HepG2 (cell line): ENCODE measurements around the gene DNAJC1. TPM values are rescaled to one million over a fixed set of nuclear protein-coding genes. Genes with fewer than 3 reads are reported as not detected.

Experiments used
- ATAC-seq: fragments of 200-7000 bp; cut with Tn5 transposase; 3 replicates; pipeline ENCODE4 v1.9.1; 2020; ENCODE audit warnings: mild to moderate bottlenecking, moderate library complexity
- BruUV-seq: library from RNA; stranded (reverse); fragments of 400-500 nt; replicated peaks from 2 replicates; lab custom pipeline; 2021; lab: Mats Ljungman, UMichigan
- CTCF ChIA-PET: fragments of 300-600 bp; formaldehyde crosslinking; extraction: SDS; loops from one replicate; lab custom pipeline; 2021; ENCODE audit warnings: low total read pairs, inconsistent platforms, low intra/inter-chr PET ratio; lab: Yijun Ruan, JAX
- POLR2A ChIA-PET: fragments of 350-600 bp; sonication (Branson Sonifier 250); formaldehyde crosslinking; loops from one replicate; lab custom pipeline; 2020; ENCODE audit warnings: antibody characterized with exemption, inconsistent platforms; lab: Yijun Ruan, JAX
- DNase-seq: peaks from one replicate; pipeline ENCODE4 v3.0.0-alpha.2; 2015; ENCODE audit warnings: low spot score
- FAIRE-seq: peaks from 3 replicates; lab custom pipeline; 2011; peaks lifted over from hg19 to GRCh38; lab: Jason Lieb, UNC
- H2AFZ ChIP-seq: one replicate; pipeline ENCODE4 v1.6.1; 2011; ENCODE audit warnings: low read length, inconsistent platforms
- H3K27ac ChIP-seq: fragments of 300-600 bp; 3 replicates; pipeline ENCODE4 v1.8.0; 2011; ENCODE audit warnings: mixed run types, mild to moderate bottlenecking, mixed read lengths, low read length, inconsistent platforms; ENCODE audit not compliant: insufficient read depth; ENCODE audit errors: extremely low read length
- H3K27me3 ChIP-seq, 2 experiments: fragments of 200-600 bp in 1 of 2; 2 replicates in 1 of 2; 3 replicates in 1 of 2; pipeline versions ENCODE4 v1.6.0 to v1.8.0; 2011; ENCODE audit warnings: low read length in 2 of 2, mild to moderate bottlenecking in 2 of 2, moderate library complexity in 2 of 2, inconsistent platforms in 1 of 2; ENCODE audit not compliant: insufficient read depth in 2 of 2, control insufficient read depth in 1 of 2
- H3K36me3 ChIP-seq, 2 experiments: fragments of 200-600 bp in 1 of 2; replicated peaks in 1 of 2; 2 replicates in 1 of 2; 3 replicates in 1 of 2; pipeline versions ENCODE4 v1.5.1 to v1.8.0; 2011; ENCODE audit warnings: low read length in 2 of 2, inconsistent platforms in 1 of 2; ENCODE audit not compliant: insufficient read depth in 2 of 2, control insufficient read depth in 1 of 2
- H3K4me1 ChIP-seq: 2 replicates; pipeline ENCODE4 v1.5.1; 2012; ENCODE audit warnings: low read length, inconsistent platforms; ENCODE audit not compliant: insufficient read depth
- H3K4me2 ChIP-seq: 2 replicates; pipeline ENCODE4 v1.6.0; 2011; ENCODE audit warnings: low read depth, low read length, inconsistent platforms
- H3K4me3 ChIP-seq, 3 experiments: fragments of 200-600 bp in 1 of 3; sonication (generic), shearing (Covaris generic) in 1 of 3; replicated peaks in 1 of 3; 2 replicates each; pipeline ENCODE4 v1.5.1; 2011 to 2016; ENCODE audit warnings: low read length in 3 of 3, inconsistent platforms in 2 of 3, low read depth in 2 of 3, mild to moderate bottlenecking in 2 of 3, control low read depth in 1 of 3, mixed read lengths in 1 of 3; ENCODE audit not compliant: insufficient read depth in 1 of 3
- H3K79me2 ChIP-seq: one replicate; pipeline ENCODE4 v1.6.1; 2011; ENCODE audit warnings: low read length, inconsistent platforms; ENCODE audit not compliant: insufficient read depth
- H3K9ac ChIP-seq: 2 replicates; pipeline ENCODE4 v1.6.0; 2011; ENCODE audit warnings: mild to moderate bottlenecking, low read depth, low read length, inconsistent platforms; ENCODE audit not compliant: insufficient read depth
- H3K9me3 ChIP-seq: 2 replicates; pipeline ENCODE4 v1.5.1; 2012; ENCODE audit warnings: mild to moderate bottlenecking, low read length
- H4K20me1 ChIP-seq: 2 replicates; pipeline ENCODE4 v1.6.0; 2011; ENCODE audit warnings: inconsistent platforms, mild to moderate bottlenecking, low read length, moderate library complexity; ENCODE audit not compliant: insufficient read depth
- AGO2 ChIP-seq: fragments of 200-400 bp; formaldehyde crosslinking; optimal IDR thresholded peaks from 2 replicates; pipeline ENCODE3; 2017; ENCODE audit warnings: mild to moderate bottlenecking, low read depth, low read length, moderate library complexity
- CAMTA2 ChIP-seq: sonication (generic); formaldehyde crosslinking; IDR thresholded peaks from 2 replicates; pipeline ENCODE4 v1.4.0; 2020; ENCODE audit warnings: mild to moderate bottlenecking, missing genetic modification reagents, borderline replicate concordance
- ELF1 ChIP-seq: sonication (generic); formaldehyde crosslinking; IDR thresholded peaks from 2 replicates; pipeline ENCODE4 v1.4.0; 2020; ENCODE audit warnings: missing genetic modification reagents
- FOXJ3 ChIP-seq: sonication (generic); formaldehyde crosslinking; IDR thresholded peaks from 2 replicates; pipeline ENCODE4 v1.4.0; 2020; ENCODE audit warnings: missing genetic modification reagents, mild to moderate bottlenecking, borderline replicate concordance
- GPN1 ChIP-seq: sonication (generic); formaldehyde crosslinking; IDR thresholded peaks from 2 replicates; pipeline ENCODE4 v1.5.1; 2020; ENCODE audit warnings: missing genetic modification reagents, borderline replicate concordance
- KLF12 ChIP-seq: sonication (generic); formaldehyde crosslinking; IDR thresholded peaks from 2 replicates; pipeline ENCODE4 v1.4.0; 2020; ENCODE audit warnings: missing genetic modification reagents, borderline replicate concordance
- KLF15 ChIP-seq: sonication (generic); formaldehyde crosslinking; IDR thresholded peaks from 2 replicates; pipeline ENCODE4 v1.8.1; 2023; ENCODE audit warnings: borderline replicate concordance, mild to moderate bottlenecking, inconsistent platforms, missing genetic modification reagents, mixed read lengths
- NBN ChIP-seq: fragments of 450-650 bp; conservative IDR thresholded peaks from 2 replicates; pipeline ENCODE4 v1.6.1; 2017
- PITX1 ChIP-seq: sonication (generic); formaldehyde crosslinking; IDR thresholded peaks from 2 replicates; pipeline ENCODE4 v1.5.1; 2020; ENCODE audit warnings: mild to moderate bottlenecking, missing genetic modification reagents
- RAD21 ChIP-seq: fragments of 450-650 bp; formaldehyde crosslinking; IDR thresholded peaks from 2 replicates; pipeline ENCODE4 v1.5.0; 2020; ENCODE audit warnings: mild to moderate bottlenecking
- SIN3A ChIP-seq: IDR thresholded peaks from 2 replicates; pipeline ENCODE4 v1.6.1; 2011; ENCODE audit warnings: low read depth, mild to moderate bottlenecking, control low read depth, low read length, borderline replicate concordance
- SSRP1 ChIP-seq: IDR thresholded peaks from 2 replicates; pipeline ENCODE4 v1.6.1; 2016; ENCODE audit warnings: control low read depth
- ZNF326 ChIP-seq: sonication (generic); formaldehyde crosslinking; IDR thresholded peaks from 2 replicates; pipeline ENCODE4 v1.4.0; 2020; ENCODE audit warnings: missing genetic modification reagents, borderline replicate concordance
- ZNF720 ChIP-seq: sonication (generic); formaldehyde crosslinking; IDR thresholded peaks from 2 replicates; pipeline ENCODE4 v1.4.0; 2020; ENCODE audit warnings: missing genetic modification reagents
- ZNF737 ChIP-seq: sonication (generic); formaldehyde crosslinking; IDR thresholded peaks from 2 replicates; pipeline ENCODE4 v1.5.0; 2020; ENCODE audit warnings: missing genetic modification reagents, mild to moderate bottlenecking, borderline replicate concordance
- WGBS: methylation state at CpG from one replicate; pipeline ENCODE4 v1.1.6; 2017; ENCODE audit warnings: low lambda C conversion rate; 5-methylcytosine and 5-hydroxymethylcytosine counted together
- in situ Hi-C: cut with HindIII; loops from 2 replicates; pipeline ENCODE4 v1.10.0; 2017; ENCODE audit warnings: low pct_unique_long_range_greater_than_20kb; ENCODE audit not compliant: extremely low pct_ligation_motif_present
- intact Hi-C: fragments of 100-400 bp; cut with micrococcal nuclease; formaldehyde crosslinking; loops from one replicate; pipeline ENCODE4 v1.10.0; 2022; ENCODE audit not compliant: unreplicated experiment
- polyA plus RNA-seq, 8 experiments: library from polyadenylated mRNA; depleted of rRNA in 3 of 8; stranded (reverse) in 7 of 8; unstranded in 1 of 8; fragments of >200 nt; fragmentation: Illumina TruSeq in 4 of 8; extraction: Trizol in 4 of 8; gene quantifications; 2 replicates each; pipeline versions ENCODE4 v1.2.1 to v1.2.3, GENCODE V29; 2011 to 2016; ENCODE audit warnings: low read depth in 4 of 8, missing spikeins in 1 of 8, mixed read lengths in 1 of 8; ENCODE audit not compliant: insufficient read depth in 1 of 8
- total RNA-seq, 5 experiments: library from RNA; depleted of rRNA; stranded (reverse); fragments of >200 nt; fragmentation: Illumina TruSeq; extraction: Trizol; gene quantifications; 2 replicates each; pipeline ENCODE4 v1.2.3, GENCODE V29; 2016; ENCODE audit warnings: low read depth in 1 of 5
- TF ChIP-seq, protein P1 (sequence below): fragments of 450-650 bp; IDR thresholded peaks from 2 replicates; pipeline ENCODE4 v1.6.1; 2017; ENCODE audit warnings: mild to moderate bottlenecking
- TF ChIP-seq, protein P2 (sequence below): IDR thresholded peaks from 2 replicates; pipeline ENCODE4 v1.6.1; 2016
- TF ChIP-seq, protein P3 (sequence below): sonication (generic); formaldehyde crosslinking; IDR thresholded peaks from 2 replicates; pipeline ENCODE4 v1.8.0; 2022; ENCODE audit warnings: missing genetic modification reagents, low read depth, mild to moderate bottlenecking, borderline replicate concordance
- TF ChIP-seq, protein P4 (sequence below): sonication (generic); formaldehyde crosslinking; IDR thresholded peaks from 2 replicates; pipeline ENCODE4 v1.5.0; 2020; ENCODE audit warnings: mild to moderate bottlenecking, missing genetic modification reagents

DNAJC1 gene
- total and polyA plus RNA-seq, 2 of the 13 experiments (the other 11 are each of a cell fraction or from before 2014, with no cell fraction given) = 9.9 to 16.6 TPM

DNA sequence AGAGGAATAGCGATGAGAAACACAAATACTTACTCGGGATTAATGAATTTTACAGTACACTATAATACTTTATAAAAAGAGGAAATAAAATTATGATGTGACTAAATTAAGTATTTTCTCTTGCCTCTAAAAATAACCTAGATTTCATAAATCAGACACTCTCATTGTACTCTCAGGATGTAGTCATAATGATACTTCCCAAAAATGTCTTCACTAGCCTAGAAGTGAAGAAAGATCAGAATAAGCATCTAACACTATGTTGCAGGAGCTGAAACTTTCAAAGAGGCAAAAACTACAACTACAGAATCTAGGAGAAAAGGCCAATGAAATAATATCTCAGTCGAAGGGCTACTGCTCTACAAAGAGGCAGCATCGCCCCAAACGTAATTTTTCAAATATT lies 49.4 kb downstream of the DNAJC1 start:
- no TSS peak for BruUV-seq
- WGBS = 49% methylated on average over 5 of the region's 5 CpGs
- TF ChIP-seq KLF15 (CRISPR knock-in tag) (no peak), ZNF737 (CRISPR knock-in tag) (no peak), RAD21 (CRISPR knock-in tag) (no peak), CAMTA2 (CRISPR knock-in tag) (no peak), ELF1 (no peak), KLF12 (CRISPR knock-in tag) (no peak), ZNF720 (no peak), SIN3A (no peak), ZNF326 (CRISPR knock-in tag) (no peak), NBN (no peak), FOXJ3 (CRISPR knock-in tag) (no peak), AGO2 (no peak), GPN1 (CRISPR knock-in tag) (no peak), SSRP1 (no peak), PITX1 (no peak)
- TF ChIP-seq, protein P1, sequence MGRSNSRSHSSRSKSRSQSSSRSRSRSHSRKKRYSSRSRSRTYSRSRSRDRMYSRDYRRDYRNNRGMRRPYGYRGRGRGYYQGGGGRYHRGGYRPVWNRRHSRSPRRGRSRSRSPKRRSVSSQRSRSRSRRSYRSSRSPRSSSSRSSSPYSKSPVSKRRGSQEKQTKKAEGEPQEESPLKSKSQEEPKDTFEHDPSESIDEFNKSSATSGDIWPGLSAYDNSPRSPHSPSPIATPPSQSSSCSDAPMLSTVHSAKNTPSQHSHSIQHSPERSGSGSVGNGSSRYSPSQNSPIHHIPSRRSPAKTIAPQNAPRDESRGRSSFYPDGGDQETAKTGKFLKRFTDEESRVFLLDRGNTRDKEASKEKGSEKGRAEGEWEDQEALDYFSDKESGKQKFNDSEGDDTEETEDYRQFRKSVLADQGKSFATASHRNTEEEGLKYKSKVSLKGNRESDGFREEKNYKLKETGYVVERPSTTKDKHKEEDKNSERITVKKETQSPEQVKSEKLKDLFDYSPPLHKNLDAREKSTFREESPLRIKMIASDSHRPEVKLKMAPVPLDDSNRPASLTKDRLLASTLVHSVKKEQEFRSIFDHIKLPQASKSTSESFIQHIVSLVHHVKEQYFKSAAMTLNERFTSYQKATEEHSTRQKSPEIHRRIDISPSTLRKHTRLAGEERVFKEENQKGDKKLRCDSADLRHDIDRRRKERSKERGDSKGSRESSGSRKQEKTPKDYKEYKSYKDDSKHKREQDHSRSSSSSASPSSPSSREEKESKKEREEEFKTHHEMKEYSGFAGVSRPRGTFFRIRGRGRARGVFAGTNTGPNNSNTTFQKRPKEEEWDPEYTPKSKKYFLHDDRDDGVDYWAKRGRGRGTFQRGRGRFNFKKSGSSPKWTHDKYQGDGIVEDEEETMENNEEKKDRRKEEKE = no peak
- TF ChIP-seq, protein P2, sequence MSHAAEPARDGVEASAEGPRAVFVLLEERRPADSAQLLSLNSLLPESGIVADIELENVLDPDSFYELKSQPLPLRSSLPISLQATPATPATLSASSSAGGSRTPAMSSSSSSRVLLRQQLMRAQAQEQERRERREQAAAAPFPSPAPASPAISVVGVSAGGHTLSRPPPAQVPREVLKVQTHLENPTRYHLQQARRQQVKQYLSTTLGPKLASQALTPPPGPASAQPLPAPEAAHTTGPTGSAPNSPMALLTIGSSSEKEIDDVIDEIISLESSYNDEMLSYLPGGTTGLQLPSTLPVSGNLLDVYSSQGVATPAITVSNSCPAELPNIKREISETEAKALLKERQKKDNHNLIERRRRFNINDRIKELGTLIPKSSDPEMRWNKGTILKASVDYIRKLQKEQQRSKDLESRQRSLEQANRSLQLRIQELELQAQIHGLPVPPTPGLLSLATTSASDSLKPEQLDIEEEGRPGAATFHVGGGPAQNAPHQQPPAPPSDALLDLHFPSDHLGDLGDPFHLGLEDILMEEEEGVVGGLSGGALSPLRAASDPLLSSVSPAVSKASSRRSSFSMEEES = no peak
- TF ChIP-seq, protein P3, sequence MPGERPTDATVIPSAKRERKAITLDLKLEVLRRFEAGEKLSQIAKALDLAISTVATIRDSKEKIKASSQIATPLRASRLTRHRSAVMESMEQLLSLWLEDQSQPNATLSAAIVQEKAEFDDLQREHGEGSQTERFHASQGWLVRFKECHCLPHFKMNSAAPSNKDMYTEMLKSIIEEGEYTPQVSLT = no peak
- TF ChIP-seq, protein P4, sequence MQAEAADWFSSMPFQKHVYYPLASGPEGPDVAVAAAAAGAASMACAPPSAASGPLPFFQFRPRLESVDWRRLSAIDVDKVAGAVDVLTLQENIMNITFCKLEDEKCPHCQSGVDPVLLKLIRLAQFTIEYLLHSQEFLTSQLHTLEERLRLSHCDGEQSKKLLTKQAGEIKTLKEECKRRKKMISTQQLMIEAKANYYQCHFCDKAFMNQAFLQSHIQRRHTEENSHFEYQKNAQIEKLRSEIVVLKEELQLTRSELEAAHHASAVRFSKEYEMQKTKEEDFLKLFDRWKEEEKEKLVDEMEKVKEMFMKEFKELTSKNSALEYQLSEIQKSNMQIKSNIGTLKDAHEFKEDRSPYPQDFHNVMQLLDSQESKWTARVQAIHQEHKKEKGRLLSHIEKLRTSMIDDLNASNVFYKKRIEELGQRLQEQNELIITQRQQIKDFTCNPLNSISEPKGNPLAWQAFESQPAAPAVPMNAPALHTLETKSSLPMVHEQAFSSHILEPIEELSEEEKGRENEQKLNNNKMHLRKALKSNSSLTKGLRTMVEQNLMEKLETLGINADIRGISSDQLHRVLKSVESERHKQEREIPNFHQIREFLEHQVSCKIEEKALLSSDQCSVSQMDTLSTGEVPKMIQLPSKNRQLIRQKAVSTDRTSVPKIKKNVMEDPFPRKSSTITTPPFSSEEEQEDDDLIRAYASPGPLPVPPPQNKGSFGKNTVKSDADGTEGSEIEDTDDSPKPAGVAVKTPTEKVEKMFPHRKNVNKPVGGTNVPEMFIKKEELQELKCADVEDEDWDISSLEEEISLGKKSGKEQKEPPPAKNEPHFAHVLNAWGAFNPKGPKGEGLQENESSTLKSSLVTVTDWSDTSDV = no peak

More for the DNA sequence above, 49.4 kb downstream of the DNAJC1 start:
- Histone ChIP-seq H4K20me1 (no peaks in the 10 kb centered on the region), H3K4me3 (no peak overlapping the region), H3K36me3 (no peaks in the 10 kb centered on the region), H2AFZ (no peak overlapping the region), H3K9ac (no peak overlapping the region), H3K4me2 (no peak overlapping the region), H3K27ac (no peak overlapping the region), H3K27me3 (no peaks in the 10 kb centered on the region), H3K79me2 (no peaks in the 10 kb centered on the region), H3K4me1 (no peaks in the 10 kb centered on the region), H3K9me3 (no peaks in the 10 kb centered on the region)
- ATAC-seq (no peak), FAIRE-seq (no peak), DNase-seq (no peak)
- ChIA-PET CTCF (interaction anchor here (0.6 kb wide), 1 partner anchor 713 kb away, joined by 3 read pairs; no protein-coding TSS in a partner anchor), POLR2A (interaction anchor here (1.1 kb wide), 1 partner anchor 458 kb away, joined by 3 read pairs; no protein-coding TSS in a partner anchor)
- in situ Hi-C loops = loop anchor here (10.0 kb wide), 1 partner anchor 459 kb away; no protein-coding TSS in a partner anchor
- intact Hi-C loops = loop anchor here (5.0 kb wide), 2 partner anchors 222 to 457 kb away; no protein-coding TSS in a partner anchor
